Measurements from ENCODE around the gene DMRTA2.
"Not testable (repeated sequence)": the region's sequence is repeated elsewhere in the genome, so short reads cannot be mapped to it uniquely, and the experiment has no call there.

DMRTA2 gene

DNA sequence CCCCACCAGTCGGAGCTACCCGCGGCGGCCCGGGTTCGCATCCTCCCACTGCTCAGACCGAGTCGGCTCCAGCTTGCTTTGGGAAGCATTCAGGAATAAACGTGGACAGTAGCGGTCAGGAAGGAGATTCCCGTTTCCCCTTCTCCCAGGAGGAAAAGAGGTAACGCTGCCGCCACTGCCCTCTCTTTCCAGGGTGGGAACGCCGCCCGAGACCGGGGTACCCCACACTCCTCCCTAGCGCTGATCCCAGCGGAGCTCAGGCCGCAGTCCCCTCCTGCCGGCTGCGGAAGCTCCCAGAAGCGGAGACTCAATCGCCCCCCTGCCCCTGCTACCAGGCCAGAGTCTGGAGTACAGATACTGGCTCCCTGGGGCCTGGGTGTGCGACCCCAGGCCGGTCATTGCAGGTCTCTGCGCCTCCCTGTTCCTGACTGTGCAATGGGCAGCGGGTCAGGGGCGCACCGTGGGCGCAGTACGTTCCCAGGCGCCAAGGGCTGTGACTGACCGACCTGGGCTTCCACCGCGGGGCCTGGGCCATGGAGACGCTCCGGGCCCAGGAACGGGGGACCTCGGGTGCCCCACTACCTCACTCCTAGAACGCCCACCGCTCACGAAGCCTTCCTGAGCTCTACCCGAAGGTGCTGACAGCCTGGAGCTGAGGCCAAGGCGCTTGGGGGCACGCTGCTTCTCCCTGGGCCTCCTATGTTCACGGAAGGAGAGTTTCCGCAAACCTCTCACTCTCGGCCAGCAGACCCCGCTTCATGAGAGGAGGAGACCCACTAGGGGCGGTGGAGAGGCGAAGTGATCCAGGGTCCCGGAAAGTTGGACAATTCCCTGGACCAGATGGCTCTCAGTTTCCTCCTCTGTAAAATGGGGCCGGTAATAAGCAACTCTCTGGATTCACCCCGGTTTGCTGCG is 7.8 kb downstream of the DMRTA2 start:
- ChIA-PET CTCF (no interaction called here), POLR2A (interaction anchor here (2.5 kb wide), 1 partner anchor 8 kb away, joined by 14 read pairs; the partner anchor contains the start of gene DMRTA2)
- DNase-seq (ENCODE audit: extremely low spot score), result no peak
- TF ChIP-seq HDGF (IDR thresholded peaks at IDR 0.05; ENCODE audit: borderline replicate concordance) (no peak), ELF4 (IDR thresholded peaks at IDR 0.05) (no peak), ZNF384 (IDR thresholded peaks at IDR 0.05) (no peak), SUZ12 (IDR thresholded peaks at IDR 0.05) (no peak)

DNA sequence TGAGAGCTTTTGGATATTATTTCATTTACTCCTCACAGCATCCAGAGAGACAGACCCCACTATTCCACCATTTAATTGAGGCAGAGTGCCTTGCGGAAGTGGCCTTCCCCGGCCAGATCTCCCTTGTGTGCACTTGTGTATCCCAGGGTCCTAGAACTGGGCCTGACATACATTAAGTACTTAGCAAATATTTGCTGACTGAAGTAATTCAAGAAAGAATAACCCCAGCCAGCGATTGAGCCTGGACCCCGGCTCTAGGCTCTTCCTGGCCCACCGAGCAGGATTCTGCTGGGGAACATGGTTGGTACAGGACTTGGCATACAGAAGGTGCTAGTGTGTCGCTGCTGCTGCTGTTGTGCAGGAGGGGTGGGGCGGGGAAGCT is 8.4 kb downstream of the DMRTA2 start:
- no peak for DNase-seq (ENCODE audit: extremely low spot score)
- TF ChIP-seq CTBP1 (IDR thresholded peaks at IDR 0.05; ENCODE audit: borderline replicate concordance), result no peak
- ChIA-PET CTCF (no interaction called here), POLR2A (interaction anchor here (2.5 kb wide), 1 partner anchor 8 kb away, joined by 14 read pairs; the partner anchor contains the start of gene DMRTA2)

DNA sequence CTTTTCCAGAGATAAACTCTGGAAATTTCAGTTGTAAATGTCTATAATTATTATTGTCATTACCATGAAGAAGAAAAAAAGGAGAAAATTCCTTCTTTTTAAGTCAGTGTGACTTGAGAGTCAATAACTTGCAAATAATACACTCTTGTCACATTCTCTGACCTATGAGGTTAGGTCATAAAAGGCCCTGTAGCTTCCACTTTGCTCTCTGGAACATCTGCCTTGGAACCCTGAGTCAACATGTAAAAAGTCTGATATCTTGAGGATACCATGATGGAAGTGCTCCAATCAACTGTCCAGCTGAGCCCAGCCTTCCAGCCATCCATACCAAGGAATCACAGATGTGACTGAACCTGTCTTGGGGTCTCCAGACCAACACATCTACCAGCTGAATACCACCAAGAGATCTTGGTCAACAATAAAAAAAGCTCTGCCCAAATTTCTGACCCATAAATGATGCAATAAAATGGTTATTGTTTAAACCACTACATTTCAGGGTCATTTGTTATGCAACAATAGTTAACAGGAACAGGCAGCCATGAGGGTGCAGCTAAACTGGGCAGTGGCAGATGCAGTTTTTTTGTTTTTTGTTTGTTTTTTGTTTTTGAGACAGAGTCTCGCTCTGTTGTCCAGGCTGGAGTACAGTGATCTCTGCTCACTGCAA is 10.3 kb downstream of the DMRTA2 start:
- no peak for DNase-seq (ENCODE audit: extremely low spot score)
- CTCF ChIA-PET, result no interaction called here
- POLR2A ChIA-PET, result interaction anchor here (2.5 kb wide), 1 partner anchor 10 kb away, joined by 14 read pairs; the partner anchor contains the start of gene DMRTA2
- TF ChIP-seq FOXM1 (IDR thresholded peaks at IDR 0.05; ENCODE audit: borderline replicate concordance), result no peak
- no peak for TF ChIP-seq FOXA1 (IDR thresholded peaks at IDR 0.05)
- TF ChIP-seq L3MBTL2 (conservative IDR thresholded peaks at IDR 0.05), result no peak
- TF ChIP-seq NFRKB (IDR thresholded peaks at IDR 0.05), result no peak
- TF ChIP-seq, protein P1, sequence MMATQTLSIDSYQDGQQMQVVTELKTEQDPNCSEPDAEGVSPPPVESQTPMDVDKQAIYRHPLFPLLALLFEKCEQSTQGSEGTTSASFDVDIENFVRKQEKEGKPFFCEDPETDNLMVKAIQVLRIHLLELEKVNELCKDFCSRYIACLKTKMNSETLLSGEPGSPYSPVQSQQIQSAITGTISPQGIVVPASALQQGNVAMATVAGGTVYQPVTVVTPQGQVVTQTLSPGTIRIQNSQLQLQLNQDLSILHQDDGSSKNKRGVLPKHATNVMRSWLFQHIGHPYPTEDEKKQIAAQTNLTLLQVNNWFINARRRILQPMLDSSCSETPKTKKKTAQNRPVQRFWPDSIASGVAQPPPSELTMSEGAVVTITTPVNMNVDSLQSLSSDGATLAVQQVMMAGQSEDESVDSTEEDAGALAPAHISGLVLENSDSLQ (IDR thresholded peaks at IDR 0.05), result no peak
- TF ChIP-seq HDGF (IDR thresholded peaks at IDR 0.05; ENCODE audit: borderline replicate concordance), result no peak
- TF ChIP-seq BHLHE40 (IDR thresholded peaks at IDR 0.05; ENCODE audit: borderline replicate concordance), result no peak
- TF ChIP-seq ZNF384 (IDR thresholded peaks at IDR 0.05), result no peak
- TF ChIP-seq FOXK2 (IDR thresholded peaks at IDR 0.05), result no peak
- TF ChIP-seq ELF4 (IDR thresholded peaks at IDR 0.05), result no peak
- TF ChIP-seq TARDBP (IDR thresholded peaks at IDR 0.05), result no peak
- no peak for TF ChIP-seq CTBP1 (IDR thresholded peaks at IDR 0.05; ENCODE audit: borderline replicate concordance)
- no peak for TF ChIP-seq SP1 (IDR thresholded peaks at IDR 0.05)
- TF ChIP-seq ARNT (IDR thresholded peaks at IDR 0.05), result no peak
- TF ChIP-seq SUZ12 (IDR thresholded peaks at IDR 0.05), result no peak
- no peak for TF ChIP-seq LEF1 (IDR thresholded peaks at IDR 0.05; ENCODE audit: borderline replicate concordance)

DNA sequence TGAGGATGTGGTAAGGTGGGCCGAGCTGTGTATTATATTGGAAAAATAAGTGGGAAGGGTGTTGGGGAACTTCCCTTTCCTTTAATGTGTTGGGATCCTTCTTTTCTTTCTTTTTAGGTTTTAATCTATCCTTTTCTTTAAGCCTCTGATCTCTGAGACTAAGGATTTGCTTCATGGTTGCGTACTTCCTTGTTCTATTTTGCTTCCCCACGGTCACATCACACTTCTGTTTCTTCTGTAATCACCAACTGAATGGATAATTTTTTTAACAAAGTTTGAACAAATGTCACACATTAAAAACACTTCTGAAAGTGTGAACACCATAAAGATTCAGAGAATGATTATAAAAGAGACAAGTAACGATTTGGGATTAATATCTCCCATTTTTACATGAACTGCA is 17.4 kb downstream of the DMRTA2 start:
- no peak for DNase-seq (ENCODE audit: extremely low spot score)
- no peak for TF ChIP-seq ELF4 (IDR thresholded peaks at IDR 0.05)
- TF ChIP-seq TARDBP (IDR thresholded peaks at IDR 0.05), result no peak
- TF ChIP-seq SUZ12 (IDR thresholded peaks at IDR 0.05), result no peak
- TF ChIP-seq FOXM1 (IDR thresholded peaks at IDR 0.05; ENCODE audit: borderline replicate concordance), result no peak
- ChIA-PET POLR2A (no interaction called here), CTCF (no interaction called here)

DNA sequence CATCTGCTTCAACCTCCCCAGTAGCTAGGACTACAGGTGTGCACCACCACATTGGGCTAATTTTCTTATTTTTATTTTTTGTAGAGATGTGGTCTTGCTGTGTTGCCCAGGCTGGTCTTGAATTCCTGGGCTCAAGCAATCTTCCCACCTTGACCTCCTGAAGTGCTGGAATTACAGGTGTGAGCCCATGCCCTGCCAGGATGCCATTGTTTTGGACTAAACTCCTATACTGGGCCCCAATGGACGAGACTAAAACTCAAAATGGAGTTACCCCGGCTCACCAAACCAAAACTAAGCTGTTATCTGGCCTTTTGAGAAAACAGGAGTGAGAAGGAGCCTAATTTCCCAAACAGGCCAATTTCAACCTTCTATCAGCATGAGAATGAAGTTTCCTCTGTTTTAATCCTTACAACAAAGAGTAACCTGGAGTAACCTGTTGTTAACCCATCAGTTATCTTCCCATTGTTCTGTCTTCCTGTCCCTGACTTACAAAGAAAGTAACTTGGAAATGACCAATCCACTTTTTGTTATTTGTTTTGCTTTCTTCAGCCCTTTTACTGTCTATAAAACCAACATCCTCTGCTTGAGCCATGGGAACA is 29.6 kb downstream of the DMRTA2 start:
- CTCF ChIA-PET, result no interaction called here
- DNase-seq (ENCODE audit: extremely low spot score), result no peak
- POLR2A ChIA-PET, result no interaction called here

DNA sequence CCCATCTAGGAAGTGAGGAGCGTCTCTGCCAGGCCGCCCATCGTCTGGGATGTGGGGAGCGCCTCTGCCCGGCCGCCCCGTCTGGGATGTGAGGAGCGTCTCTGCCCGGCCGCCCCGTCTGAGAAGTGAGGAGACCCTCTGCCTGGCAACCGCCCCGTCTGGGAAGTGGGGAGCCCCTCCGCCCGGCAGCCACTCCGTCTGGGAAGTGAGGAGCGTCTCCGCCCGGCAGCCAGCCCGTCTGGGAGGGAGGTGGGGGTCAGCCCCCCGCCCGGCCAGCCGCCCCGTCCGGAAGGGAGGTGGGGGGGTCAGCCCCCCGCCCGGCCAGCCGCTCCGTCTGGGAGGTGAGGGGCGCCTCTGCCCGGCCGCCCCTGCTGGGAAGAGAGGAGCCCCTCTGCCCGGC is 41.7 kb downstream of the DMRTA2 start:
- POLR2A ChIA-PET; CTCF ChIA-PET; DNase-seq (ENCODE audit: extremely low spot score): not testable (repeated sequence)

More for the DNA sequence above, 29.6 kb downstream of the DMRTA2 start:
- TF ChIP-seq FOXK2 (IDR thresholded peaks at IDR 0.05), result no peak
- TF ChIP-seq FOXA1 (IDR thresholded peaks at IDR 0.05), result no peak
- no peak for TF ChIP-seq ZNF384 (IDR thresholded peaks at IDR 0.05)
- TF ChIP-seq, protein P1 (IDR thresholded peaks at IDR 0.05), result no peak
- no peak for TF ChIP-seq SUZ12 (IDR thresholded peaks at IDR 0.05)
- no peak for TF ChIP-seq BHLHE40 (IDR thresholded peaks at IDR 0.05; ENCODE audit: borderline replicate concordance)

DNA sequence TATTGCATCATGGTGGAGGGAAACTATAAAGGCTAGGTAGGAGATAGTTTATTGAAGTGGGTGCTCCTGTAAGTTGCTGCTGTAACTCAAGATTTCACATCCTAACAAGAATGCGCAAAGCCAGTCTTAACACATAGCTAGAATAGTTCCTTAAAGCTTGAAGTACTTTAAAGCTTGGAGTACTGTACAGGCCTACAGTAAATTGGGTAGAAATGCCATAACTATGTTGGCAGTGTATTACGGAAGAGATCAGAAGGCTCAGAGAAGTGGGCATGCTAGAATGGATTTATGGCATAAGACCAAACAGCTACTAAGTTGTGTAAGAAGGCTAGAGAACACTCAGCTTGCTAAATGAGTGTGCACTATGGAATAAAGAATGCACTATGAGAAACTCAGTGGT is 44.5 kb downstream of the DMRTA2 start:
- TF ChIP-seq L3MBTL2 (conservative IDR thresholded peaks at IDR 0.05), result no peak
- TF ChIP-seq FOXK2 (IDR thresholded peaks at IDR 0.05), result no peak
- no peak for TF ChIP-seq FOXA1 (IDR thresholded peaks at IDR 0.05)
- TF ChIP-seq HDGF (IDR thresholded peaks at IDR 0.05; ENCODE audit: borderline replicate concordance), result no peak
- no peak for TF ChIP-seq FOXM1 (IDR thresholded peaks at IDR 0.05; ENCODE audit: borderline replicate concordance)
- TF ChIP-seq BHLHE40 (IDR thresholded peaks at IDR 0.05; ENCODE audit: borderline replicate concordance), result no peak
- TF ChIP-seq, protein P1 (IDR thresholded peaks at IDR 0.05), result no peak
- TF ChIP-seq TARDBP (IDR thresholded peaks at IDR 0.05), result no peak
- TF ChIP-seq CTBP1 (IDR thresholded peaks at IDR 0.05; ENCODE audit: borderline replicate concordance), result no peak
- TF ChIP-seq ZNF384 (IDR thresholded peaks at IDR 0.05), result no peak
- TF ChIP-seq ELF4 (IDR thresholded peaks at IDR 0.05), result no peak
- TF ChIP-seq SP1 (IDR thresholded peaks at IDR 0.05), result no peak
- TF ChIP-seq LEF1 (IDR thresholded peaks at IDR 0.05; ENCODE audit: borderline replicate concordance), result no peak
- TF ChIP-seq ARNT (IDR thresholded peaks at IDR 0.05), result no peak
- no peak for TF ChIP-seq SUZ12 (IDR thresholded peaks at IDR 0.05)
- no peak for TF ChIP-seq NFRKB (IDR thresholded peaks at IDR 0.05)

More for the DNA sequence above, 44.5 kb downstream of the DMRTA2 start:
- POLR2A ChIA-PET, result interaction anchor here (1.6 kb wide), 1 partner anchor 44 kb away, joined by 3 read pairs; no protein-coding TSS in a partner anchor
- CTCF ChIA-PET, result no interaction called here
- no peak for DNase-seq (ENCODE audit: extremely low spot score)

Measured in HEK293T (cell line).